GM23338 (cell line): ENCODE measurements around the gene SCIN. TPM values are rescaled to one million over a fixed set of nuclear protein-coding genes. Genes with fewer than 3 reads are reported as not detected.

Experiments
- ATAC-seq: fragments of 200-7000 bp; cut with Tn5 transposase; 3 replicates; pipeline ENCODE4 v1.9.1; 2020
- DNase-seq: peaks from one replicate; pipeline ENCODE4 v3.0.0-alpha.2; 2015; ENCODE audit warnings: low spot score
- H2AFZ ChIP-seq: fragments of 200-600 bp; sonication (generic); 2 replicates; pipeline ENCODE4 v1.8.0; 2016; ENCODE audit warnings: antibody characterized with exemption, mild to moderate bottlenecking, moderate library complexity
- H3F3A ChIP-seq: fragments of 200-600 bp; sonication (generic); replicated peaks from 2 replicates; pipeline ENCODE4 v1.8.0; 2017; ENCODE audit warnings: antibody characterized with exemption, mixed run types, low read depth
- H3K27ac ChIP-seq: fragments of 200-600 bp; sonication (generic); 2 replicates; pipeline ENCODE4 v1.6.1; 2016; ENCODE audit warnings: low read depth
- H3K27me3 ChIP-seq: fragments of 200-600 bp; sonication (generic); 2 replicates; pipeline ENCODE4 v1.8.0; 2016; ENCODE audit warnings: mild to moderate bottlenecking, mixed run types, moderate library complexity; ENCODE audit not compliant: insufficient read depth
- H3K36me3 ChIP-seq: fragments of 200-600 bp; sonication (generic); 2 replicates; pipeline ENCODE4 v1.8.0; 2016; ENCODE audit warnings: mild to moderate bottlenecking; ENCODE audit not compliant: insufficient read depth
- H3K4me1 ChIP-seq: fragments of 200-600 bp; sonication (generic); 2 replicates; pipeline ENCODE4 v1.8.0; 2016; ENCODE audit warnings: mild to moderate bottlenecking, moderate library complexity; ENCODE audit not compliant: insufficient read depth
- H3K4me2 ChIP-seq: fragments of 200-600 bp; sonication (generic); 2 replicates; pipeline ENCODE4 v1.7.1; 2017; ENCODE audit warnings: mixed run types
- H3K4me3 ChIP-seq: fragments of 200-600 bp; sonication (generic); 2 replicates; pipeline ENCODE4 v1.6.1; 2016; ENCODE audit warnings: mixed run types
- H3K79me2 ChIP-seq: fragments of 200-600 bp; sonication (generic); replicated peaks from 2 replicates; pipeline ENCODE4 v1.8.0; 2017; ENCODE audit warnings: mild to moderate bottlenecking; ENCODE audit not compliant: insufficient read depth
- H3K9me2 ChIP-seq: fragments of 200-600 bp; sonication (generic); 2 replicates; pipeline ENCODE4 v1.8.0; 2017; ENCODE audit not compliant: insufficient read depth
- H4K20me1 ChIP-seq: fragments of 200-600 bp; sonication (generic); replicated peaks from 2 replicates; pipeline ENCODE4 v1.8.0; 2017; ENCODE audit warnings: mild to moderate bottlenecking; ENCODE audit not compliant: insufficient read depth
- H3K27ac Mint-ChIP-seq: 2 replicates; pipeline ENCODE4 v1.8.0; 2020; ENCODE audit warnings: inconsistent platforms, mild to moderate bottlenecking, moderate library complexity, mixed read lengths
- H3K27me3 Mint-ChIP-seq: 3 replicates; pipeline ENCODE4 v1.8.0; 2022; ENCODE audit warnings: low read depth, mild to moderate bottlenecking, moderate library complexity, mixed read lengths, inconsistent platforms; ENCODE audit not compliant: insufficient read depth, poor library complexity
- H3K36me3 Mint-ChIP-seq: 3 replicates; pipeline ENCODE4 v1.8.0; 2021; ENCODE audit warnings: low read depth, mild to moderate bottlenecking, inconsistent platforms, moderate library complexity, mixed read lengths
- H3K4me1 Mint-ChIP-seq: 3 replicates; pipeline ENCODE4 v1.8.0; 2020; ENCODE audit warnings: mild to moderate bottlenecking, inconsistent platforms, mixed read lengths
- H3K4me3 Mint-ChIP-seq: 3 replicates; pipeline ENCODE4 v1.8.0; 2021; ENCODE audit warnings: moderate library complexity, mild to moderate bottlenecking, inconsistent platforms, mixed read lengths
- H3K9me3 Mint-ChIP-seq: 3 replicates; pipeline ENCODE4 v1.8.0; 2020; ENCODE audit warnings: moderate library complexity, mild to moderate bottlenecking, inconsistent platforms, mixed read lengths
- CREB1 ChIP-seq: fragments of 250-450 bp; sonication (Bioruptor Pico); IDR thresholded peaks from 2 replicates; pipeline ENCODE4 v1.5.0; 2020; ENCODE audit warnings: low read depth, mild to moderate bottlenecking, moderate library complexity
- CTCF ChIP-seq, 2 experiments: fragments of 200-600 bp in 1 of 2; sonication (generic) in 1 of 2; conservative IDR thresholded peaks; 2 replicates each; pipeline versions ENCODE4 v1.5.1 to v1.6.1; 2016 to 2017; ENCODE audit warnings: antibody characterized with exemption in 2 of 2, low read depth in 2 of 2, mild to moderate bottlenecking in 2 of 2, moderate library complexity in 1 of 2
- ETS1 ChIP-seq: IDR thresholded peaks from 2 replicates; pipeline ENCODE4 v1.6.1; 2016; ENCODE audit warnings: antibody characterized with exemption
- EZH2 ChIP-seq: fragments of 200-600 bp; sonication (generic); IDR thresholded peaks from one replicate; pipeline ENCODE4 v1.8.0; 2017; ENCODE audit warnings: antibody characterized with exemption, mild to moderate bottlenecking, low read depth; ENCODE audit not compliant: unreplicated experiment
- EZH2phosphoT487 ChIP-seq: fragments of 200-600 bp; sonication (generic); IDR thresholded peaks from one replicate; pipeline ENCODE4 v1.8.1; 2018; ENCODE audit warnings: antibody characterized with exemption; ENCODE audit not compliant: unreplicated experiment
- NANOG ChIP-seq: IDR thresholded peaks from 2 replicates; pipeline ENCODE4 v1.6.1; 2016; ENCODE audit warnings: antibody characterized with exemption, borderline replicate concordance
- REST ChIP-seq: IDR thresholded peaks from one replicate; pipeline ENCODE4 v1.6.1; 2018; ENCODE audit warnings: antibody characterized with exemption; ENCODE audit not compliant: unreplicated experiment
- ZNF114 ChIP-seq: fragments of 250-450 bp; sonication (Bioruptor Pico); IDR thresholded peaks from 2 replicates; pipeline ENCODE4 v1.5.0; 2020; ENCODE audit warnings: mild to moderate bottlenecking, moderate library complexity
- ZNF331 ChIP-seq: fragments of 250-450 bp; sonication (Bioruptor Pico); IDR thresholded peaks from 2 replicates; pipeline ENCODE4 v1.5.0; 2020; ENCODE audit warnings: low read depth, mild to moderate bottlenecking, moderate library complexity
- polyA plus RNA-seq: library from polyadenylated mRNA; unstranded; fragments of >200 nt; fragmentation: Nextera tagmentation; extraction: Ambion mirVana; gene quantifications from 2 replicates; pipeline ENCODE4 v1.2.1, GENCODE V29; 2016
- total RNA-seq: library from RNA; depleted of rRNA; stranded (reverse); fragments of >200 nt; shearing (Covaris generic); gene quantifications from 2 replicates; pipeline ENCODE4 v1.2.3, GENCODE V29; 2014

The SCIN gene
- total and polyA plus RNA-seq, 2 experiments from 2014 or later = 0.80 to 0.92 TPM

- TF ChIP-seq REST = no peak
- TF ChIP-seq ZNF331 (CRISPR knock-in tag) = no peak
- TF ChIP-seq CREB1 = no peak
- TF ChIP-seq ZNF114 (CRISPR knock-in tag) = no peak
- TF ChIP-seq EZH2 = no peak
These were observed 30.8 kb upstream of the SCIN start (continued) for GRCh38 chr7:12539681-12540080.

DNA sequence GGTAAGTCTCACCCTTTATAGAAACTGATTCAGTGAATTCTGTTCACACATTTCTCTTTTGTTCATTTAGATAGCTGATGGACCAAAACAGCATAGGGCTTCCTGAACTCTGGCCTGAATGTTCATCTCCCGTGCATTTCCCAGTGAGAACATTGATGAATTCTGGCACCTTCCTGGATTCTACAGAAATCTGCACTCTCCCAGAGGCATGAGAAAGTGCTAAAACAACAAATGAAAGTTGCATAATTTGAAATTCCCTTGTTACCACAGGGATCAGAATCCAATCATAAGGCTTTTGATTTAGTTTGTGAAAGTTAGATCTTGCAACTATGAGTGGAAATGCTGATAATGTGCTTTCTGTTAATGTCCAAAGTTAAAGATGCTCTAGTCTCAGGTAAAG is 29.7 kb upstream of the SCIN start:
- Histone ChIP-seq H4K20me1 (no peaks in the 10 kb centered on the region), H3K4me1 (no peaks in the 10 kb centered on the region), H3K36me3 (no peaks in the 10 kb centered on the region; the same call in 1 of the 2 replicates), H3K27me3 (no peaks in the 10 kb centered on the region), H3K4me2 (no peak overlapping the region), H3F3A (no peaks in the 10 kb centered on the region), H2AFZ (no peak overlapping the region), H3K27ac (no peak overlapping the region), H3K9me2 (peaks cover 6% of the 10 kb centered on the region; the same call in 1 of the 2 replicates), H3K79me2 (no peaks in the 10 kb centered on the region), H3K4me3 (no peak overlapping the region)
- Mint-ChIP-seq H3K4me1 (no peaks in the 10 kb centered on the region), H3K4me3 (no peak overlapping the region), H3K27me3 (peaks cover 2% of the 10 kb centered on the region), H3K36me3 (peaks cover 11% of the 10 kb centered on the region), H3K27ac (no peak overlapping the region), H3K9me3 (peaks cover 14% of the 10 kb centered on the region)
- DNase-seq (no peak), ATAC-seq (no peak)
- no peak for TF ChIP-seq CTCF (conservative IDR thresholded peaks at IDR 0.05; ENCODE audit: low read depth in 2 of 2)
- TF ChIP-seq ZNF114 (CRISPR knock-in tag) = no peak
- no peak for TF ChIP-seq EZH2phosphoT487
- TF ChIP-seq ZNF331 (CRISPR knock-in tag) = no peak
- no peak for TF ChIP-seq NANOG
- no peak for TF ChIP-seq ETS1
